Activated B cell treated with CpG ODN at 0.5 μM for 24 hours (primary cell): ENCODE measurements around the gene RRAD. TPM values are rescaled to one million over a fixed set of nuclear protein-coding genes. Genes with fewer than 3 reads are reported as not detected.

Experiments used
- ATAC-seq: fragments of 200-7000 bp; cut with Tn5 transposase; one replicate; pipeline ENCODE4 v1.10.0; 2021; ENCODE audit warnings: low read depth, mild to moderate bottlenecking, moderate library complexity
- CTCF ChIA-PET: fragments of 350-600 bp; sonication (Branson Sonifier 250); formaldehyde crosslinking; loops from one replicate; lab custom pipeline; 2021; ENCODE audit warnings: antibody characterized with exemption; lab: Charles Lee
- POLR2A ChIA-PET: fragments of 350-600 bp; sonication (Branson Sonifier 250); formaldehyde crosslinking; loops from one replicate; lab custom pipeline; 2021; ENCODE audit warnings: antibody characterized with exemption; lab: Charles Lee
- DNase-seq: peaks from one replicate; pipeline ENCODE4 v3.0.0; 2022
- H3K27ac Mint-ChIP-seq: one replicate; pipeline ENCODE4 v1.8.0; 2020; ENCODE audit warnings: mixed read lengths
- H3K27me3 Mint-ChIP-seq: one replicate; pipeline ENCODE4 v1.8.0; 2021; ENCODE audit warnings: mixed read lengths
- H3K36me3 Mint-ChIP-seq: one replicate; pipeline ENCODE4 v1.8.0; 2021; ENCODE audit warnings: low read depth, mixed read lengths
- H3K4me1 Mint-ChIP-seq: one replicate; pipeline ENCODE4 v1.8.0; 2021; ENCODE audit warnings: mixed read lengths
- H3K4me3 Mint-ChIP-seq: one replicate; pipeline ENCODE4 v1.8.0; 2020; ENCODE audit warnings: mild to moderate bottlenecking, mixed read lengths
- H3K9me3 Mint-ChIP-seq: one replicate; pipeline ENCODE4 v1.8.0; 2020; ENCODE audit warnings: mixed read lengths
- intact Hi-C: fragments of 100-400 bp; cut with micrococcal nuclease; formaldehyde crosslinking; loops from one replicate; pipeline ENCODE4 v1.15.1; 2024
- total RNA-seq: library from RNA; stranded (reverse); gene quantifications from 2 replicates; pipeline ENCODE4 v1.2.3, GENCODE V29; 2022
- TF ChIP-seq, protein P1 (sequence below): fragments of 200-600 bp; IDR thresholded peaks from one replicate; pipeline ENCODE4 v1.8.0; 2022; ENCODE audit warnings: antibody characterized with exemption, mild to moderate bottlenecking

The RRAD gene
- total RNA-seq, 1 donor from 2014 or later, result not detected

DNA sequence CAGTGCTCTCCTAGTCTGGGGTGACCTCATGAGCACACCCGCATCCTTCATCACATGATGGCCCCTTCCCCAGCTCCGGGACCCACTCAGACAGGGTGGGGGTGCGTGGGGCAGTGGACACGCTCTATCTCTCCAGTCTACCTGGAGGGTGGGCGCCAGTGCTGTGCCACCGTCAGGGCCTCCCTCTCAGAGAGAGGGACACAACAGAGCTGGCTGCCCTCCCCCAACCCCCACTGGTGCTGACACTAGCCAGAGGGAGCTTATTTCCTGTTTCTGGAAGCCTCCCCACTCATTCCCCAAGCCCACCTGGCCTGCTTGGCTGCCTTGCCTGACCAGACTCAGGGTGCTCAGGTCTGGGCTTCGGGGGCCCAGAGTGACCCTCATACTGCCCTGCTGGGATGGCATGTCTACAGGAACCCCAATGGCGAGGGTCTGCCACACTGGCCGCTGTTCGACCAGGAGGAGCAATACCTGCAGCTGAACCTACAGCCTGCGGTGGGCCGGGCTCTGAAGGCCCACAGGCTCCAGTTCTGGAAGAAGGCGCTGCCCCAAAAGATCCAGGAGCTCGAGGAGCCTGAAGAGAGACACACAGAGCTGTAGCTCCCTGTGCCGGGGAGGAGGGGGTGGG, 18.2 kb upstream of the RRAD start:
- H3K27me3 Mint-ChIP-seq, result peaks cover 2% of the 10 kb centered on the region
- DNase-seq (no peak), ATAC-seq (no peak)
- H3K4me1 Mint-ChIP-seq, result peaks cover 14% of the 10 kb centered on the region
- no peak overlapping the region for H3K4me3 Mint-ChIP-seq
- CTCF ChIA-PET, result interaction anchor here (1.2 kb wide), 1 partner anchor 15 kb away, joined by 3 read pairs; no protein-coding TSS in a partner anchor
- POLR2A ChIA-PET, result interaction anchor here (1.5 kb wide), 1 partner anchor 10 kb away, joined by 5 read pairs; the partner anchor contains the start of gene CIAO2B
- intact Hi-C loops, result no loop called here
- peaks cover 52% of the 10 kb centered on the region for H3K36me3 Mint-ChIP-seq
- H3K27ac Mint-ChIP-seq, result no peak overlapping the region
- H3K9me3 Mint-ChIP-seq, result no peaks in the 10 kb centered on the region
- TF ChIP-seq, protein P1, sequence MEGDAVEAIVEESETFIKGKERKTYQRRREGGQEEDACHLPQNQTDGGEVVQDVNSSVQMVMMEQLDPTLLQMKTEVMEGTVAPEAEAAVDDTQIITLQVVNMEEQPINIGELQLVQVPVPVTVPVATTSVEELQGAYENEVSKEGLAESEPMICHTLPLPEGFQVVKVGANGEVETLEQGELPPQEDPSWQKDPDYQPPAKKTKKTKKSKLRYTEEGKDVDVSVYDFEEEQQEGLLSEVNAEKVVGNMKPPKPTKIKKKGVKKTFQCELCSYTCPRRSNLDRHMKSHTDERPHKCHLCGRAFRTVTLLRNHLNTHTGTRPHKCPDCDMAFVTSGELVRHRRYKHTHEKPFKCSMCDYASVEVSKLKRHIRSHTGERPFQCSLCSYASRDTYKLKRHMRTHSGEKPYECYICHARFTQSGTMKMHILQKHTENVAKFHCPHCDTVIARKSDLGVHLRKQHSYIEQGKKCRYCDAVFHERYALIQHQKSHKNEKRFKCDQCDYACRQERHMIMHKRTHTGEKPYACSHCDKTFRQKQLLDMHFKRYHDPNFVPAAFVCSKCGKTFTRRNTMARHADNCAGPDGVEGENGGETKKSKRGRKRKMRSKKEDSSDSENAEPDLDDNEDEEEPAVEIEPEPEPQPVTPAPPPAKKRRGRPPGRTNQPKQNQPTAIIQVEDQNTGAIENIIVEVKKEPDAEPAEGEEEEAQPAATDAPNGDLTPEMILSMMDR, result no peak

DNA sequence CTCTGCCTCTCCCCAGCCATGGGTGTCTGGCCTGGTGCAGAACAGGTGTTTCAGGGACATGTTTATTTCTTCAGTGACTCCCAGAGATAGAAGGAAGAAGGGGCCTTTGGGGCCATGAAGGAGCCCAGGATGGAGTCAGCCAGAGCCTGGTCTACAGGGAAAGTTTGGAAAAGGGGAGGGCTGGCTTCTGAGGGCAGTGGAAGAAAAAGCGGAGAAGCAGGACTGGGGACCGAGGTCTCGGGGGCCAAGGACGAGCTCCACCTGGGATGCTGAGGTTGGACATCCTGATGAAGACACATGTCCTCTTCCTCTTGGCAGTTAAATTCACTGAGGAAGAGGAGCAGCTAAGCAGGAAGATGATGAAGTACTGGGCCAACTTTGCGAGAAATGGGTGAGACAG, 17.6 kb upstream of the RRAD start:
- ChIA-PET CTCF (no interaction called here), POLR2A (interaction anchor here (1.5 kb wide), 1 partner anchor 9 kb away, joined by 5 read pairs; the partner anchor contains the start of gene CIAO2B)
- Mint-ChIP-seq H3K36me3 (peaks cover 52% of the 10 kb centered on the region), H3K4me1 (peaks cover 9% of the 10 kb centered on the region), H3K27me3 (peaks cover 2% of the 10 kb centered on the region), H3K4me3 (no peak overlapping the region), H3K9me3 (no peaks in the 10 kb centered on the region), H3K27ac (no peak overlapping the region)
- DNase-seq, result no peak
- TF ChIP-seq, protein P1, result no peak
- ATAC-seq, result no peak
- intact Hi-C loops, result no loop called here

DNA sequence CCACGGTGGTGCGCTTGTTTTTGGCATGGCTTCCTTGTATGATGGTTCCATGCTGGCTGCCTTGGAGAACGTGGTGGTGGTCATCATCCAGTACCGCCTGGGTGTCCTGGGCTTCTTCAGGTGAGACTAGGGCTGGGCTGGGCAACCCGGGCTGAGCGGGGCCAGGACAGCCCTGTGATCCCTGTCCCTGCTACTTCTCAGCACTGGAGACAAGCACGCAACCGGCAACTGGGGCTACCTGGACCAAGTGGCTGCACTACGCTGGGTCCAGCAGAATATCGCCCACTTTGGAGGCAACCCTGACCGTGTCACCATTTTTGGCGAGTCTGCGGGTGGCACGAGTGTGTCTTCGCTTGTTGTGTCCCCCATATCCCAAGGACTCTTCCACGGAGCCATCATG, 14.9 kb upstream of the RRAD start:
- Mint-ChIP-seq H3K27me3 (no peaks in the 10 kb centered on the region), H3K27ac (no peak overlapping the region), H3K4me1 (peaks cover 22% of the 10 kb centered on the region), H3K36me3 (peaks cover 61% of the 10 kb centered on the region), H3K4me3 (no peak overlapping the region), H3K9me3 (no peaks in the 10 kb centered on the region)
- no peak for ATAC-seq
- ChIA-PET CTCF (no interaction called here), POLR2A (no interaction called here)
- TF ChIP-seq, protein P1, result no peak
- no peak for DNase-seq
- intact Hi-C loops, result no loop called here

DNA sequence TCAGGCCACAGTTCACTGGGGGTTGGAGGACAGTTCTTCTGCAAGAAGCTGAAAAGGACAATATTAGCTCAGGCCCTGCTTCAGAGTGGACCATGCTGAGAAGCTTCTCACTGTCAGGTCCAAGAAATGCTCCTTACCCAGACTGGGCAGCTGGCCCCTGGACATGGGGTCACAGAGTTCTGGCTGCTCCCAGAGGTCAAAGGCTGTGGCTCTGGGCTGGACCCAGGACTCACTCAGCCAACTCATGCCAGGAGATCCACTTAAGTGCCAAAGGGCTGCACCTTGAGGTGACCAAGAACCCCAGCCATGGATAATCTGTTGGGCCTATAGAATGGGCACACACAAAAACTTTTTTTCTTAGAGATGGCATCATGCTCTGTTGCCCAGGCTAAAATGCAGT, 14.0 kb upstream of the RRAD start:
- Mint-ChIP-seq H3K27me3 (no peaks in the 10 kb centered on the region), H3K27ac (no peak overlapping the region), H3K9me3 (no peaks in the 10 kb centered on the region), H3K4me3 (no peak overlapping the region), H3K36me3 (peaks cover 65% of the 10 kb centered on the region), H3K4me1 (peaks cover 29% of the 10 kb centered on the region)
- DNase-seq (no peak), ATAC-seq (no peak)
- intact Hi-C loops, result no loop called here
- TF ChIP-seq, protein P1, result no peak
- ChIA-PET POLR2A (no interaction called here), CTCF (no interaction called here)

DNA sequence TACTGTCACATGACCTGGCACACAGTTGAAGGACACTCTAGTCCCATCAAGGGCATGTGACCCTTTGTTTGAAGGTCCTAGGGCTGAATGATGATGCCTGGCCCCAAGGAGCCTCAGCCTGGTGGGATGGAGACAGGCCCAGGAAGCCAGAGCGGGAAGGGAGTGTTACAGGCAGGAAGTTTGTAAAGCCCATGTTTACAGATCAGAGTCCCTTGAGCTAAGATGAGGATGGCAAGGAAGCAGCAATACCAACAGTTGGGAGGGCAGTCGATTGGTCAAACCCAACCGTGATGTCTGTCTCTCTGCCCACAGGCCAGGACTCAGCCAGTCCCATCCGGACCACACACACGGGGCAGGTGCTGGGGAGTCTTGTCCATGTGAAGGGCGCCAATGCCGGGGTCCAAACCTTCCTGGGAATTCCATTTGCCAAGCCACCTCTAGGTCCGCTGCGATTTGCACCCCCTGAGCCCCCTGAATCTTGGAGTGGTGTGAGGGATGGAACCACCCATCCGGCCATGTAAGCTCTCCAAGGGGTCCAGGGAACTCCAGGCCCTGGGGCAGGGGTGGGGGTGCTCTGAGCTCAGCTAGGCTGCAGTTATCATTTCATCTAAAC, 12.5 kb upstream of the RRAD start:
- Mint-ChIP-seq H3K9me3 (no peaks in the 10 kb centered on the region), H3K27ac (no peak overlapping the region), H3K36me3 (peaks cover 67% of the 10 kb centered on the region), H3K4me1 (peaks cover 45% of the 10 kb centered on the region), H3K27me3 (no peaks in the 10 kb centered on the region), H3K4me3 (no peak overlapping the region)
- ChIA-PET CTCF (no interaction called here), POLR2A (no interaction called here)
- DNase-seq (no peak), ATAC-seq (no peak)
- intact Hi-C loops, result no loop called here
- TF ChIP-seq, protein P1, result no peak
